HG03139 (cell line): ENCODE measurements around the gene MTRF1L.
"Not testable (repeated sequence)": the region's sequence is repeated elsewhere in the genome, so short reads cannot be mapped to it uniquely, and the experiment has no call there.

ENCODE experiments used
- ATAC-seq: cut with Tn5 transposase; IDR thresholded peaks from one replicate; pipeline ENCODE4 v1.9.1; 2021; ENCODE audit not compliant: unreplicated experiment

Gene MTRF1L

GRCh38 chr6:153012856-153013255, 10.3 kb upstream of the MTRF1L start:
- no peak for ATAC-seq

- no peak for ATAC-seq
These were observed 819 bp upstream of the MTRF1L start for GRCh38 chr6:153003366-153003690.

GRCh38 chr6:153001767-153002612, 519 bp downstream of the MTRF1L start:
- peak; percentile 17 for ATAC-seq

- ATAC-seq: not testable (repeated sequence)
These were observed 1.7 kb downstream of the MTRF1L start for GRCh38 chr6:153000790-153001189.

- ATAC-seq: no peak
These were observed 2.3 kb downstream of the MTRF1L start for GRCh38 chr6:153000243-153000642.

- not testable (repeated sequence) for ATAC-seq
These were observed 3.0 kb downstream of the MTRF1L start for GRCh38 chr6:152999538-152999937.

GRCh38 chr6:152993847-152994246, 8.7 kb downstream of the MTRF1L start:
- ATAC-seq: no peak

GRCh38 chr6:152993431-152993830, 9.1 kb downstream of the MTRF1L start:
- no peak for ATAC-seq

GRCh38 chr6:152986978-152987377, 15.5 kb downstream of the MTRF1L start:
- ATAC-seq: no peak

GRCh38 chr6:152985300-152985699, 17.2 kb downstream of the MTRF1L start:
- ATAC-seq: not testable (repeated sequence)

- ATAC-seq: peak; percentile 19
These were observed 18.0 kb downstream of the MTRF1L start for GRCh38 chr6:152984513-152984872.

GRCh38 chr6:152983637-152984512, 18.6 kb downstream of the MTRF1L start:
- ATAC-seq: no peak

- ATAC-seq: peak; percentile 83
These were observed 19.4 kb downstream of the MTRF1L start, which contains the start of gene FBXO5 for GRCh38 chr6:152982904-152983636. Gene FBXO5 (minus strand): TSS chr6:152983041. CDS start chr6:152982959, 82 bp downstream.

GRCh38 chr6:152981989-152982903, 20.3 kb downstream of the MTRF1L start:
- no peak for ATAC-seq

- no peak for ATAC-seq
These were observed 21.3 kb downstream of the MTRF1L start for GRCh38 chr6:152981219-152981618.

GRCh38 chr6:152980656-152981055, 21.9 kb downstream of the MTRF1L start:
- no peak for ATAC-seq

GRCh38 chr6:152979116-152979515, 23.4 kb downstream of the MTRF1L start:
- ATAC-seq: no peak

- ATAC-seq: no peak
These were observed 24.5 kb downstream of the MTRF1L start for GRCh38 chr6:152978058-152978457.

GRCh38 chr6:152977556-152977955, 25.0 kb downstream of the MTRF1L start:
- no peak for ATAC-seq

GRCh38 chr6:152976749-152977148, 25.8 kb downstream of the MTRF1L start:
- no peak for ATAC-seq
